ENCODE data around the gene WWOX.

- TF ChIP-seq POLR2AphosphoS5 (IDR thresholded peaks at IDR 0.05; ENCODE audit: low read depth, low read length) = no peak
- no peak for TF ChIP-seq TAF1 (IDR thresholded peaks at IDR 0.05; ENCODE audit: borderline replicate concordance, insufficient read depth, low read length)
- no peak for TF ChIP-seq REST (IDR thresholded peaks at IDR 0.05; ENCODE audit: insufficient read depth in 1 of 2, low read depth in 2 of 2, low read length in 2 of 2)
Observed at GRCh38 chr16:78428193-78428592, 328.7 kb downstream of the WWOX start.
